AG04449 (cell line): ENCODE measurements around the gene TMEM123.
A peak's percentile ranks its signal among the peaks of the same experiment; 100 is the strongest.

Experiments used
- CTCF ChIA-PET: fragments of 350-600 bp; formaldehyde crosslinking; extraction: SDS; loops from one replicate; lab custom pipeline; 2021; ENCODE audit warnings: antibody characterized with exemption; lab: Yijun Ruan, JAX
- POLR2A ChIA-PET: fragments of 400-600, 350-600 bp; formaldehyde crosslinking; extraction: SDS; loops from one replicate; lab custom pipeline; 2020; ENCODE audit warnings: antibody characterized with exemption, inconsistent platforms; lab: Yijun Ruan, JAX
- DNase-seq: peaks from one replicate; pipeline ENCODE4 v3.0.0-alpha.2; 2010; ENCODE audit warnings: low read depth, low spot score
- H3K4me3 ChIP-seq: 2 replicates; pipeline ENCODE4 v1.5.1; 2011; ENCODE audit warnings: low read depth, mild to moderate bottlenecking, control low read depth, low read length
- CTCF ChIP-seq: IDR thresholded peaks from one replicate; pipeline ENCODE4 v1.5.1; 2011; ENCODE audit warnings: mild to moderate bottlenecking, moderate library complexity, low read length, control low read depth, inconsistent platforms; ENCODE audit not compliant: insufficient read depth; ENCODE audit errors: missing control alignments

TMEM123 gene

GRCh38 chr11:102452461-102453301 lies at the start of gene TMEM123:
Gene TMEM123 (minus strand): TSS chr11:102452765. CDS start chr11:102452623, 142 bp downstream.
- no peak for DNase-seq
- CTCF ChIA-PET: interaction anchor here (1.0 to 2.3 kb wide), 3 partner anchors 43 to 214 kb away, joined by 3 to 13 read pairs (median 3); no protein-coding TSS in a partner anchor
- POLR2A ChIA-PET: no interaction called here
- H3K4me3 ChIP-seq: peak within 1 kb of the TSS; percentile 89
- TF ChIP-seq CTCF: no peak

- H3K4me3 ChIP-seq: no peak overlapping the region
- ChIA-PET POLR2A (no interaction called here), CTCF (interaction anchor here (0.9 to 3.2 kb wide), 6 partner anchors 14 to 212 kb away, joined by 3 to 19 read pairs (median 4); no protein-coding TSS in a partner anchor)
- DNase-seq: no peak
- TF ChIP-seq CTCF: no peak
Observed at GRCh38 chr11:102500829-102501228, 48.3 kb upstream of the TMEM123 start.

GRCh38 chr11:102499931-102500330 lies 47.4 kb upstream of the TMEM123 start:
- TF ChIP-seq CTCF: no peak
- no peak for DNase-seq
- POLR2A ChIA-PET: no interaction called here
- CTCF ChIA-PET: interaction anchor here (0.6 to 3.2 kb wide), 12 partner anchors 8 to 1063 kb away, joined by 3 to 19 read pairs (median 4); no protein-coding TSS in a partner anchor
- H3K4me3 ChIP-seq: no peak overlapping the region

GRCh38 chr11:102499151-102499550 lies 46.6 kb upstream of the TMEM123 start:
- ChIA-PET POLR2A (no interaction called here), CTCF (interaction anchor here (0.7 to 3.2 kb wide), 9 partner anchors 9 to 158 kb away, joined by 3 to 19 read pairs (median 4); no protein-coding TSS in a partner anchor)
- TF ChIP-seq CTCF: no peak
- DNase-seq: no peak
- H3K4me3 ChIP-seq: no peak overlapping the region

GRCh38 chr11:102497061-102497460 lies 44.5 kb upstream of the TMEM123 start:
- H3K4me3 ChIP-seq: no peak overlapping the region
- no peak for TF ChIP-seq CTCF
- no peak for DNase-seq
- ChIA-PET CTCF (interaction anchor here (1.6 to 1.8 kb wide), 5 partner anchors 103 to 208 kb away, joined by 6 to 78 read pairs (median 27); no protein-coding TSS in a partner anchor), POLR2A (no interaction called here)
